Thoracic aorta (tissue), 2 donors: ENCODE data around the gene PRXL2B. TPM values are rescaled to one million over a fixed set of nuclear protein-coding genes. Genes with fewer than 3 reads are reported as not detected.

ENCODE experiments used
- ATAC-seq: fragments of 150-250 bp; one replicate; pipeline ENCODE4 v1.8.0; 2017; ENCODE audit warnings: low read depth; ENCODE audit not compliant: insufficient number of reproducible peaks, low FRiP score
- DNase-seq: peaks from one replicate; pipeline ENCODE4 v3.0.0-alpha.2; 2020; ENCODE audit warnings: low spot score
- H3K27ac ChIP-seq, 2 donors: fragments of 200-600 bp; sonication (generic); 1 replicate in 1 of 2; 2 replicates in 1 of 2; pipeline ENCODE4 v1.5.1; 2016; ENCODE audit warnings: mild to moderate bottlenecking in 2 of 2, moderate library complexity in 2 of 2
- H3K27me3 ChIP-seq: fragments of 200-600 bp; sonication (generic); replicated peaks from 2 replicates; pipeline ENCODE4 v1.6.0; 2016; ENCODE audit warnings: mild to moderate bottlenecking; ENCODE audit not compliant: insufficient read depth
- H3K36me3 ChIP-seq: fragments of 200-600 bp; sonication (generic); one replicate; pipeline ENCODE4 v1.5.1; 2016
- H3K4me1 ChIP-seq, 2 donors: fragments of 200-600 bp; sonication (generic); 1 replicate in 1 of 2; 2 replicates in 1 of 2; pipeline versions ENCODE4 v1.5.1 to v1.6.0; 2016; ENCODE audit warnings: low read depth in 2 of 2, mild to moderate bottlenecking in 1 of 2; ENCODE audit not compliant: control insufficient read depth in 1 of 2
- H3K4me3 ChIP-seq: fragments of 200-600 bp; sonication (generic); 2 replicates; pipeline ENCODE4 v1.5.1; 2016; ENCODE audit warnings: mild to moderate bottlenecking
- H3K9me3 ChIP-seq: fragments of 200-600 bp; sonication (generic); 2 replicates; pipeline ENCODE4 v1.5.1; 2016
- total RNA-seq, 2 donors: library from RNA; depleted of rRNA; stranded (reverse); fragments of >200 nt; gene quantifications; one replicate each; pipeline versions ENCODE4 v1.1.0 to v1.2.3, GENCODE V29; 2016
- TF ChIP-seq, protein P1 (sequence below): fragments of 200-600 bp; sonication (generic); IDR thresholded peaks from one replicate; pipeline ENCODE4 v1.5.1; 2019; ENCODE audit warnings: antibody characterized with exemption

PRXL2B gene
- total RNA-seq, 2 donors from 2014 or later: 8.3 to 15.2 TPM

DNA sequence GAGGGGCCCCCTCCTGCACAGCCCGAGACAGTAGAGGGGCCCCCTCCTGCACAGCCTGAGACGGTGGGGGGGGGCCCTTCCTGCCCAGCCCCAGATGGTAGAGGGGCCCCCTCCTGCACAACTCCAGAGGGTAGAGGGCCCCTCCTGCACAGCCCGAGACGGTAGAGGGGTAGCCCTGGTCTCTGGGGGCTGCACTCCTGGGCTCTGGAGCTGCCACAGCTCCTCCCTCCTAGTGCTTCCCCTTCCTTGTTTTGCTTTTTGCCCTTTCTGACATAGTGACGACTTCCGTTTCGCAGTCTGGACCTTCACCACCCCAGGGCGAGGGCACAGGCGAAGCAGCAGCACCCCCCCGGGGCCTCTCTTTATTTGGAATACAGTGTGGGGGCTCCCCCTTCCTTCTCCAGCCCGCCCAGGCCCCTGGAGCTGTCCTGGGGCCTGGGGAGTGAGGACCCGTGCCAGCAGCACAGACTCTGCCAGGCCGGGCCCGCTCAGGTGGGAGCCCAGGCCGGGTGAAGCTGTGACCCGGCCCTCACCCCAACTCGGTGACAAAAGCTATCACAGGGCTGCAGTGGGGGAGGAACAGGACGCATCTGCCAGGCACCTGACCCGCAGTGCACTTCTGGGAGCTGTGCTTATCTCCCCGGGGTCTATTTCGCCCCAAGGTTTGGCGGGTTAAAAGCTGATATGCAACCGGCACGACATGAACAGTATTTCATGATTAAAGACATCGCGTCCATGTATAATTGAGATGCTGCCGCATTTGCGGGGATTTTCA, 1.1 kb upstream of the PRXL2B start:
- ATAC-seq (peak; percentile 10), DNase-seq (peak; percentile 28)
- Histone ChIP-seq H3K9me3 (no peaks in the 10 kb centered on the region), H3K27ac (peak overlapping the region; percentile 88 to 89), H3K36me3 (no peaks in the 10 kb centered on the region), H3K4me1 (peaks cover 4 to 23% of the 10 kb centered on the region in 2 donors), H3K4me3 (peak overlapping the region; percentile 90), H3K27me3 (no peaks in the 10 kb centered on the region)
- TF ChIP-seq, protein P1, sequence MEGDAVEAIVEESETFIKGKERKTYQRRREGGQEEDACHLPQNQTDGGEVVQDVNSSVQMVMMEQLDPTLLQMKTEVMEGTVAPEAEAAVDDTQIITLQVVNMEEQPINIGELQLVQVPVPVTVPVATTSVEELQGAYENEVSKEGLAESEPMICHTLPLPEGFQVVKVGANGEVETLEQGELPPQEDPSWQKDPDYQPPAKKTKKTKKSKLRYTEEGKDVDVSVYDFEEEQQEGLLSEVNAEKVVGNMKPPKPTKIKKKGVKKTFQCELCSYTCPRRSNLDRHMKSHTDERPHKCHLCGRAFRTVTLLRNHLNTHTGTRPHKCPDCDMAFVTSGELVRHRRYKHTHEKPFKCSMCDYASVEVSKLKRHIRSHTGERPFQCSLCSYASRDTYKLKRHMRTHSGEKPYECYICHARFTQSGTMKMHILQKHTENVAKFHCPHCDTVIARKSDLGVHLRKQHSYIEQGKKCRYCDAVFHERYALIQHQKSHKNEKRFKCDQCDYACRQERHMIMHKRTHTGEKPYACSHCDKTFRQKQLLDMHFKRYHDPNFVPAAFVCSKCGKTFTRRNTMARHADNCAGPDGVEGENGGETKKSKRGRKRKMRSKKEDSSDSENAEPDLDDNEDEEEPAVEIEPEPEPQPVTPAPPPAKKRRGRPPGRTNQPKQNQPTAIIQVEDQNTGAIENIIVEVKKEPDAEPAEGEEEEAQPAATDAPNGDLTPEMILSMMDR: no peak

DNA sequence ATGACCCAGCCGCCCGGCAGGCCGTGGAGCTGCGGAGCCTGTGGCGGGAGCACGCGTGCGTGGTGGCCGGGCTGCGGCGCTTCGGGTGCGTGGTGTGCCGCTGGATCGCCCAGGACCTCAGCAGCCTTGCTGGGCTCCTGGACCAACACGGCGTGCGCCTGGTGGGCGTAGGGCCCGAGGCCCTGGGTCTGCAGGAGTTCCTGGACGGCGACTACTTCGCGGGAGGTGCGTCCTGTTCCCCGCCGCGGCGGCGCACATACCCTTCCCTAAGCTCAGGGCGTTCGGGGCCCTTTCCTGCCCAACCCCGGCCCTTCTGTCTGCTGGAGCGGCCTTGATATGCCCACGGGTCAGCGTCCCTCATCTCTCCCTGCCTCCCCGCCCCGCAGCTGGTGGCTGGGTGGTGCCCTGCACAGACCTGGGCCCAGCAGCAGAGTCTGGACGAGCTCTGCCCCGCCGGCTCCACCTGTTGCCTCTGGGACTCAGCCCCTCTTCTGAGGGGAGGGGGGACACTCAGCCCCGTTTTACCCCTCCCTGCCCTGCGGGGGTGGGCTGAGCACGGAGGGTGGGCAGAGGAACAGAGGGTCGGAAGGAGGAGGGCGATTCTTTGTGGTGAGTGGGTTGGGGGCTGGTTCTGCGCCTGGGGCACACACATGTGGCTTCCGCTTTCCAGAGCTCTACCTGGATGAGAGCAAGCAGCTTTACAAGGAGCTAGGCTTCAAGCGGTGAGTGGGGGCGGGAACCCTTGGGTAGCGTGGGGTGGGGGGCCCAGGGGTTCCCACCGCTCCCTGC, 688 bp downstream of the PRXL2B start:
- Histone ChIP-seq H3K4me3 (peak overlapping the region; percentile 90), H3K27ac (peak overlapping the region in 1 of 2 donors; percentile 89), H3K9me3 (no peaks in the 10 kb centered on the region), H3K36me3 (no peaks in the 10 kb centered on the region), H3K4me1 (peaks cover 4 to 23% of the 10 kb centered on the region in 2 donors), H3K27me3 (no peaks in the 10 kb centered on the region)
- ATAC-seq (no peak), DNase-seq (no peak)
- TF ChIP-seq, protein P1: no peak

DNA sequence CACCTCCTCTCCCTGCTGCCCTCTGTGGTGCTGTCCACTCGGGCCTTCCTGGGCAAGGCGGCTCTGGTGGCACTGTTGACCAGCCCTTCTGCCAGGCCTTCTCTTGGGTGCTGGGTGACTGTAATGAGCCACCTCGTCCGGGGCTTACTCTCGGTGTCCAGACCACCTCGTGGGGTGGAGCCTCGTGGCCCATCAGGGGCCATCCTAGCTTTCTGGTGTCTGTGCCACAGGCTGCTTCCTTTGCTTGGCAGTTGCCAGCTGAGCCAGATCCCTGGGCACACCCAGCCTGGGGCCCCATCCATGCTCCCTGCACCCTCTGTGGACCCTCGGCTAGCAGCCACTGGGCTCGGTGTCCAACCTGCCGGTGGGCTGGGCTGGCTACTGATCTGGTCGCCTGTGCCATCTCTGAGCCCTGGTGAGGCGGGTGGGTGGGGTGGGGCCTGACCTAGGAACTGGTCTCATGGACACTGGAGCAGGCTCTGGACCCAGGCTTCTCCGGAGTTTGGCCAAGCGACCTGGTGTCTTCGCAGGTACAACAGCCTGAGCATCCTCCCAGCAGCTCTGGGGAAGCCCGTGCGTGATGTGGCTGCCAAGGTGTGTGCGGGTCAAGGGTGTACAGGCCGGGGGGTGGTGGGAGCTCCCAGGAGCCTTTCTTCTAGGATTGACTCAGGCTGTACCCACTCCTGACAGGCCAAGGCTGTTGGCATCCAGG, 1.4 kb downstream of the PRXL2B start:
- Histone ChIP-seq H3K36me3 (no peaks in the 10 kb centered on the region), H3K27me3 (no peaks in the 10 kb centered on the region), H3K27ac (no peak overlapping the region), H3K9me3 (no peaks in the 10 kb centered on the region), H3K4me3 (peak overlapping the region; percentile 90), H3K4me1 (peaks cover 4 to 23% of the 10 kb centered on the region in 2 donors)
- no peak for ATAC-seq
- no peak for DNase-seq
- TF ChIP-seq, protein P1: no peak

DNA sequence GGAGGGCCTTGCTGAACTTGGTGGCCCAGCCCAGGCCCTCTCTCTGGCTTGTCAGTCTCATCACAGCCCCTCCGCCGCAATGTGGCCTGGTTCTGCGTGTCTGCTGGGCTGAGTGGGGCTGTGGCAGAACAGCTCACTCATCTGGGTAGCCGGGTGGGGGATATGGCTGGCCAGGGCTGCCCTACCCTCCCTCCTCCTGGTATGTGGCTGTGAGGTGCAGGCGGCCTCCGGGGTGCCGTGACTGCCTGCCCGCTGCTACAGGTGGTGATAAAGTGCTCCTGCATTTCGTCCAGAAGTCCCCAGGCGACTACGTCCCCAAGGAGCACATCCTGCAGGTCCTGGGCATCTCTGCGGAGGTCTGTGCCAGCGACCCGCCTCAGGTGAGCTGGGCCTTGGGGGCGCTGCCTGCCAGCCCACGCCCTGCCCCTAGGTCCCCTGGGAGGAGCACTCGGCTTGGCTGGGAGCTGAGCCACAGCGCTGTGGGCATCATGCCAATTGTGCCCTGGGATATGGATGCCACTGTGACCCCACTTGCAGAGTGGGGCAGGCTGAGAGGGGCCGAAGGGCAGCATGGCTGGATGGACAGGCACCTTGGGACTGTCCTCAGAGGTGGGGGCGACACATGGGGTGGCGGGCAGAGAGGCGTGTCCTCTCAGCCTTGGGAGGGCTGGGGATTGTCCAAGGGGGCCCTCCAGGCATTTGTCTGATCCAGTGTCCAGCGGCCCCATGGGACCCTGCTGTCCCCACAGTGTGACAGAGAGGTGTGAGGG, 2.3 kb downstream of the PRXL2B start:
- Histone ChIP-seq H3K36me3 (no peaks in the 10 kb centered on the region), H3K4me3 (no peak overlapping the region), H3K4me1 (peaks cover 4 to 23% of the 10 kb centered on the region in 2 donors), H3K27ac (no peak overlapping the region), H3K27me3 (no peaks in the 10 kb centered on the region), H3K9me3 (no peaks in the 10 kb centered on the region)
- TF ChIP-seq, protein P1: no peak
- DNase-seq (no peak), ATAC-seq (no peak)
